HepG2 (cell line): ENCODE measurements around the gene CDHR5. TPM values are rescaled to one million over a fixed set of nuclear protein-coding genes. Genes with fewer than 3 reads are reported as not detected.

Experiments used
- ERF ChIP-seq: IDR thresholded peaks from 2 replicates; pipeline ENCODE4 v1.6.1; 2018; ENCODE audit warnings: missing biosample characterization, missing genetic modification reagents
- FOXA1 ChIP-seq, 2 experiments: fragments of 450-650 bp in 1 of 2; sonication (generic) in 1 of 2; formaldehyde crosslinking in 1 of 2; IDR thresholded peaks; 2 replicates each; pipeline versions ENCODE4 v1.4.0 to v1.6.1; 2016 to 2020; ENCODE audit warnings: missing genetic modification reagents in 1 of 2
- HDAC6 ChIP-seq: fragments of 200-600 bp; sonication (generic); IDR thresholded peaks from 2 replicates; pipeline ENCODE4 v1.7.0; 2017; ENCODE audit warnings: mild to moderate bottlenecking, antibody characterized with exemption, low read length, low read depth
- ISL2 ChIP-seq: sonication (generic); formaldehyde crosslinking; IDR thresholded peaks from 2 replicates; pipeline ENCODE4 v1.5.0; 2020; ENCODE audit warnings: missing genetic modification reagents
- JARID2 ChIP-seq: sonication (generic); formaldehyde crosslinking; IDR thresholded peaks from 2 replicates; pipeline ENCODE4 v1.8.1; 2023; ENCODE audit warnings: missing genetic modification reagents, inconsistent platforms; ENCODE audit not compliant: insufficient replicate concordance
- KMT2A ChIP-seq: sonication (generic); formaldehyde crosslinking; IDR thresholded peaks from 2 replicates; pipeline ENCODE4 v1.4.0; 2020; ENCODE audit warnings: missing genetic modification reagents
- NFE2L2 ChIP-seq: fragments of 150-350 bp; IDR thresholded peaks from 2 replicates; pipeline ENCODE4 v1.6.1; 2014; ENCODE audit warnings: low read length
- NR2F6 ChIP-seq, 2 experiments: IDR thresholded peaks; 2 replicates each; pipeline ENCODE4 v1.6.1; 2016; ENCODE audit warnings: antibody characterized with exemption in 1 of 2, mild to moderate bottlenecking in 1 of 2
- PHF20 ChIP-seq: sonication (generic); formaldehyde crosslinking; IDR thresholded peaks from 2 replicates; pipeline ENCODE4 v1.5.0; 2020; ENCODE audit warnings: mild to moderate bottlenecking, missing genetic modification reagents
- PLRG1 ChIP-seq: fragments of 450-650 bp; conservative IDR thresholded peaks from 2 replicates; pipeline ENCODE4 v1.6.1; 2016
- POLR2A ChIP-seq, 2 experiments: IDR thresholded peaks; 2 replicates each; pipeline ENCODE4 v1.6.1; 2011; ENCODE audit warnings: low read depth in 2 of 2, low read length in 2 of 2, mild to moderate bottlenecking in 1 of 2, moderate library complexity in 1 of 2; ENCODE audit not compliant: insufficient read depth in 1 of 2
- RBM22 ChIP-seq: fragments of 200-400 bp; formaldehyde crosslinking; optimal IDR thresholded peaks from 2 replicates; pipeline ENCODE3; 2017; ENCODE audit warnings: mild to moderate bottlenecking, low read length, moderate library complexity
- TFDP2 ChIP-seq: sonication (generic); formaldehyde crosslinking; IDR thresholded peaks from 2 replicates; pipeline ENCODE4 v1.4.0; 2020; ENCODE audit warnings: missing genetic modification reagents
- ZBTB21 ChIP-seq: sonication (generic); formaldehyde crosslinking; IDR thresholded peaks from 2 replicates; pipeline ENCODE4 v1.4.0; 2020; ENCODE audit warnings: missing genetic modification reagents
- ZBTB3 ChIP-seq: sonication (generic); formaldehyde crosslinking; IDR thresholded peaks from 2 replicates; pipeline ENCODE4 v1.4.0; 2020; ENCODE audit warnings: low read depth, mild to moderate bottlenecking, moderate library complexity, missing genetic modification reagents, borderline replicate concordance
- ZFP62 ChIP-seq: sonication (generic); formaldehyde crosslinking; IDR thresholded peaks from 2 replicates; pipeline ENCODE4 v1.4.0; 2020; ENCODE audit warnings: missing genetic modification reagents
- ZNF335 ChIP-seq: sonication (generic); formaldehyde crosslinking; IDR thresholded peaks from 2 replicates; pipeline ENCODE4 v1.4.0; 2020; ENCODE audit warnings: missing genetic modification reagents
- ZNF761 ChIP-seq: sonication (generic); formaldehyde crosslinking; conservative IDR thresholded peaks from 2 replicates; pipeline ENCODE4 v1.4.0; 2020; ENCODE audit warnings: mild to moderate bottlenecking, missing genetic modification reagents
- polyA plus RNA-seq, 8 experiments: library from polyadenylated mRNA; depleted of rRNA in 3 of 8; stranded (reverse) in 7 of 8; unstranded in 1 of 8; fragments of >200 nt; fragmentation: Illumina TruSeq in 4 of 8; extraction: Trizol in 4 of 8; gene quantifications; 2 replicates each; pipeline versions ENCODE4 v1.2.1 to v1.2.3, GENCODE V29; 2011 to 2016; ENCODE audit warnings: low read depth in 4 of 8, missing spikeins in 1 of 8, mixed read lengths in 1 of 8; ENCODE audit not compliant: insufficient read depth in 1 of 8
- total RNA-seq, 5 experiments: library from RNA; depleted of rRNA; stranded (reverse); fragments of >200 nt; fragmentation: Illumina TruSeq; extraction: Trizol; gene quantifications; 2 replicates each; pipeline ENCODE4 v1.2.3, GENCODE V29; 2016; ENCODE audit warnings: low read depth in 1 of 5
- TF ChIP-seq, protein P1 (sequence below): sonication (generic); formaldehyde crosslinking; IDR thresholded peaks from 2 replicates; pipeline ENCODE4 v1.8.1; 2022; ENCODE audit warnings: low read depth, mild to moderate bottlenecking, missing genetic modification reagents
- TF ChIP-seq, protein P2 (sequence below): IDR thresholded peaks from 2 replicates; pipeline ENCODE4 v1.6.1; 2016; ENCODE audit warnings: missing biosample characterization, missing genetic modification reagents, low read depth
- TF ChIP-seq, protein P3 (sequence below): sonication (generic); formaldehyde crosslinking; IDR thresholded peaks from 2 replicates; pipeline ENCODE4 v1.8.0; 2022; ENCODE audit warnings: missing genetic modification reagents, low read depth, mild to moderate bottlenecking, borderline replicate concordance

The CDHR5 gene
- total and polyA plus RNA-seq, 2 of the 13 experiments (the other 11 are each of a cell fraction or from before 2014, with no cell fraction given), result 0.46 to 0.71 TPM

GRCh38 chr11:623999-624704 lies 603 bp downstream of the CDHR5 start (continued):
- no peak for TF ChIP-seq TFDP2 (CRISPR knock-in tag)
- no peak for TF ChIP-seq KMT2A (CRISPR knock-in tag)
- TF ChIP-seq PHF20 (CRISPR knock-in tag), result no peak
- TF ChIP-seq ZBTB3 (CRISPR knock-in tag), result no peak
- no peak for TF ChIP-seq ZFP62
- TF ChIP-seq ISL2 (CRISPR knock-in tag), result no peak
- no peak for TF ChIP-seq ZNF335 (CRISPR knock-in tag)
- TF ChIP-seq ERF (CRISPR knock-in tag), result no peak
- no peak for TF ChIP-seq HDAC6
- peak in 1 of 2 experiments; percentile 11; a peak in 1 of 4 replicates for TF ChIP-seq POLR2A (IDR thresholded peaks at IDR 0.05; ENCODE audit: insufficient read depth in 1 of 2, low read depth in 2 of 2, low read length in 2 of 2)
- no peak for TF ChIP-seq ZNF761 (CRISPR knock-in tag)
- TF ChIP-seq, protein P1, sequence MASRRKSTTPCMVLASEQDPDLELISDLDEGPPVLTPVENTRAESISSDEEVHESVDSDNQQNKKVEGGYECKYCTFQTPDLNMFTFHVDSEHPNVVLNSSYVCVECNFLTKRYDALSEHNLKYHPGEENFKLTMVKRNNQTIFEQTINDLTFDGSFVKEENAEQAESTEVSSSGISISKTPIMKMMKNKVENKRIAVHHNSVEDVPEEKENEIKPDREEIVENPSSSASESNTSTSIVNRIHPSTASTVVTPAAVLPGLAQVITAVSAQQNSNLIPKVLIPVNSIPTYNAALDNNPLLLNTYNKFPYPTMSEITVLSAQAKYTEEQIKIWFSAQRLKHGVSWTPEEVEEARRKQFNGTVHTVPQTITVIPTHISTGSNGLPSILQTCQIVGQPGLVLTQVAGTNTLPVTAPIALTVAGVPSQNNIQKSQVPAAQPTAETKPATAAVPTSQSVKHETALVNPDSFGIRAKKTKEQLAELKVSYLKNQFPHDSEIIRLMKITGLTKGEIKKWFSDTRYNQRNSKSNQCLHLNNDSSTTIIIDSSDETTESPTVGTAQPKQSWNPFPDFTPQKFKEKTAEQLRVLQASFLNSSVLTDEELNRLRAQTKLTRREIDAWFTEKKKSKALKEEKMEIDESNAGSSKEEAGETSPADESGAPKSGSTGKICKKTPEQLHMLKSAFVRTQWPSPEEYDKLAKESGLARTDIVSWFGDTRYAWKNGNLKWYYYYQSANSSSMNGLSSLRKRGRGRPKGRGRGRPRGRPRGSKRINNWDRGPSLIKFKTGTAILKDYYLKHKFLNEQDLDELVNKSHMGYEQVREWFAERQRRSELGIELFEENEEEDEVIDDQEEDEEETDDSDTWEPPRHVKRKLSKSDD (CRISPR knock-in tag), result 0 out of 2 replicates have a peak, but pooled peaks have one; percentile 12
- TF ChIP-seq PLRG1, result no peak
- TF ChIP-seq, protein P2, sequence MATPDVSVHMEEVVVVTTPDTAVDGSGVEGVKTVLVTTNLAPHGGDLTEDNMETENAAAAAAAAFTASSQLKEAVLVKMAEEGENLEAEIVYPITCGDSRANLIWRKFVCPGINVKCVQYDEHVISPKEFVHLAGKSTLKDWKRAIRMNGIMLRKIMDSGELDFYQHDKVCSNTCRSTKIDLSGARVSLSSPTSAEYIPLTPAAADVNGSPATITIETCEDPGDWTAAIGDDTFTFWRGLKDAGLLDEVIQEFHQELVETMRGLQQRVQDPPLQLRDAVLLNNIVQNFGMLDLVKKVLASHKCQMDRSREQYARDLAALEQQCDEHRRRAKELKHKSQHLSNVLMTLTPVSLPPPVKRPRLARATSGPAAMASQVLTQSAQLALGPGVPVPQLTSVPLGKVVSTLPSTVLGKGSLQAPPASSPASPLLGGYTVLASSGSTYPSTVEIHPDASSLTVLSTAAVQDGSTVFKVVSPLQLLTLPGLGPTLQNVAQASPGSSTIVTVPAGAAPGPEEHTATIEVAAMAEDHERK, result no peak
- no peak for TF ChIP-seq JARID2 (CRISPR knock-in tag)
- TF ChIP-seq ZBTB21 (CRISPR knock-in tag), result no peak
- TF ChIP-seq FOXA1 (IDR thresholded peaks at IDR 0.05), result no peak
- TF ChIP-seq FOXA1 (CRISPR knock-in tag; IDR thresholded peaks at IDR 0.05), result no peak
- no peak for TF ChIP-seq NFE2L2
- TF ChIP-seq NR2F6 (IDR thresholded peaks at IDR 0.05), result no peak
- TF ChIP-seq NR2F6 (CRISPR knock-in tag; IDR thresholded peaks at IDR 0.05), result no peak
- TF ChIP-seq, protein P3, sequence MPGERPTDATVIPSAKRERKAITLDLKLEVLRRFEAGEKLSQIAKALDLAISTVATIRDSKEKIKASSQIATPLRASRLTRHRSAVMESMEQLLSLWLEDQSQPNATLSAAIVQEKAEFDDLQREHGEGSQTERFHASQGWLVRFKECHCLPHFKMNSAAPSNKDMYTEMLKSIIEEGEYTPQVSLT (CRISPR knock-in tag), result no peak
- TF ChIP-seq RBM22, result peak; percentile 68
